Stimulated activated CD4-positive, alpha-beta T cell treated with anti-CD3 and anti-CD28 coated beads, Interleukin-12 subunit alpha, Interleukin-12 subunit beta, amount 100 ng/mL, for 4 hours (primary cell): ENCODE data around the gene RPH3AL.
"Not testable (repeated sequence)": the region's sequence is repeated elsewhere in the genome, so short reads cannot be mapped to it uniquely, and the experiment has no call there.

Source experiments
- DNase-seq: peaks from one replicate; pipeline ENCODE4 v3.0.0-alpha.2; 2020

Gene RPH3AL

GRCh38 chr17:215563-216478 is 136.8 kb downstream of the RPH3AL start:
- not testable (repeated sequence) for DNase-seq

- no peak for DNase-seq
Observed at GRCh38 chr17:214881-215331, 137.7 kb downstream of the RPH3AL start.

GRCh38 chr17:213286-214105 is 139.1 kb downstream of the RPH3AL start:
- no peak for DNase-seq

- no peak for DNase-seq
Observed at GRCh38 chr17:210402-210801, 142.2 kb downstream of the RPH3AL start.

- DNase-seq: no peak
Observed at GRCh38 chr17:208429-208828, 144.2 kb downstream of the RPH3AL start.

GRCh38 chr17:207775-208174 is 144.8 kb downstream of the RPH3AL start:
- DNase-seq: no peak

- DNase-seq: no peak
Observed at GRCh38 chr17:206941-207560, 145.6 kb downstream of the RPH3AL start.

GRCh38 chr17:206484-206883 is 146.1 kb downstream of the RPH3AL start:
- not testable (repeated sequence) for DNase-seq

- DNase-seq: no peak
Observed at GRCh38 chr17:205817-206216, 146.8 kb downstream of the RPH3AL start.

GRCh38 chr17:205148-205669 is 147.4 kb downstream of the RPH3AL start:
- no peak for DNase-seq

- no peak for DNase-seq
Observed at GRCh38 chr17:204427-205147, 148.0 kb downstream of the RPH3AL start.

GRCh38 chr17:202501-202951 is 150.1 kb downstream of the RPH3AL start:
- DNase-seq: no peak

GRCh38 chr17:201736-202135 is 150.9 kb downstream of the RPH3AL start:
- DNase-seq: not testable (repeated sequence)

GRCh38 chr17:201257-201656 is 151.3 kb downstream of the RPH3AL start:
- DNase-seq: not testable (repeated sequence)

GRCh38 chr17:200586-200985 is 152.0 kb downstream of the RPH3AL start:
- DNase-seq: no peak

GRCh38 chr17:199806-200545 is 152.6 kb downstream of the RPH3AL start:
- DNase-seq: no peak

GRCh38 chr17:199191-199604 is 153.4 kb downstream of the RPH3AL start:
- no peak for DNase-seq

- DNase-seq: not testable (repeated sequence)
Observed at GRCh38 chr17:198225-198624, 154.4 kb downstream of the RPH3AL start.

- no peak for DNase-seq
Observed at GRCh38 chr17:197352-197751, 155.3 kb downstream of the RPH3AL start.

GRCh38 chr17:194828-195602 is 157.6 kb downstream of the RPH3AL start:
- DNase-seq: no peak
